Heart left ventricle (tissue), 13 donors: Measurements from ENCODE around the gene WDR83.

Source experiments
- CTCF ChIP-seq, 12 donors: fragments of 200-600 bp; sonication (generic) in 4 of 12; IDR thresholded peaks; one replicate each; pipeline versions ENCODE4 v1.5.0 to v1.8.0; 2018 to 2022; ENCODE audit warnings: antibody characterized with exemption in 12 of 12, mild to moderate bottlenecking in 5 of 12
- POLR2A ChIP-seq, 2 donors: fragments of 450-650 bp; IDR thresholded peaks; one replicate each; pipeline ENCODE4 v1.6.1; 2017; ENCODE audit warnings: antibody characterized with exemption in 2 of 2, mild to moderate bottlenecking in 2 of 2, moderate library complexity in 2 of 2
- donor health status: ischemic (EF 13 %, LVEDD 7.1; RV severe dilation, severe dysfunction).
- donor health status: DM: no; HTN: yes; CAD: no.
- donor health status: DM: no; HTN: no; CAD: no.
- donor health status: ischemic (EF 25% LVEDD 6.9; RV normal size, moderate dysfunction).
- donor health status: ischemic (EF 25% LVEDD 5.7; RV mildly dilated, moderate dysfunction).
- donor health status: ischemic (EF 35%, LVEDD 5.7; RV mildly dilated, moderate dysfunction).
- donor health status: nonischemic (EF 11% LVEDD 7.7; RV severe dilation, severe dysfunction).
- donor health status: DM: yes; HTN: yes; CAD: no.
- donor health status: PGD.
- donor health status: ischemic (EF 29% LVEDD 5.4; RV normal size, mild dysfunction).
- donor health status: nonischemic (EF 23%, LVEDD 6.1; RV moderate dilation, normal function).

- TF ChIP-seq CTCF (IDR thresholded peaks at IDR 0.05): no peak
- TF ChIP-seq POLR2A (IDR thresholded peaks at IDR 0.05): no peak
Observed at GRCh38 chr19:12657966-12658365, 8.6 kb upstream of the WDR83 start.
